Measurements from ENCODE around the gene ENO3. TPM values are rescaled to one million over a fixed set of nuclear protein-coding genes. Genes with fewer than 3 reads are reported as not detected.

Gene ENO3
- total RNA-seq, 4 donors from 2014 or later = 5.4 to 8.8 (median 5.5) TPM; not detected in 1

DNA sequence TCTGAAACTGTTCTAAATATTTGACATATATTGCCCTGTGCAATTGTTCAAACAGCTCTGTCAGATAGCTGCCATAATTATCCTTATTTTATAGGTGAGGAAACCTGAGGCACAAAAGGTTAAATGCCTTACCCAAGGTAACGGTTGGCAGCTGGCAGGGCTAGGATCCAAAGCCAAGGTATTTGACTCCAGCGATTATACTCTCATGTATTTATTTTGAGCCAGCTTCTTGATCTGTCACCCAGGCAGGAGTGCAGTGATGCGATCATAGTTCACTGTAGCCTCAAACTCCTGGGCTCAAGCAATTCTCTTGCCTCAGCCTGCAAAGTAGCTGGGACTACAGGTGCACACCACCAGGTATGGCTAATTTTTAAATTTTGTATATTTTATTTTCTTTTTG, 7.2 kb downstream of the ENO3 start:
- no peak overlapping the region for H3K4me3 ChIP-seq (replicated peaks in 1 of 3)

DNA sequence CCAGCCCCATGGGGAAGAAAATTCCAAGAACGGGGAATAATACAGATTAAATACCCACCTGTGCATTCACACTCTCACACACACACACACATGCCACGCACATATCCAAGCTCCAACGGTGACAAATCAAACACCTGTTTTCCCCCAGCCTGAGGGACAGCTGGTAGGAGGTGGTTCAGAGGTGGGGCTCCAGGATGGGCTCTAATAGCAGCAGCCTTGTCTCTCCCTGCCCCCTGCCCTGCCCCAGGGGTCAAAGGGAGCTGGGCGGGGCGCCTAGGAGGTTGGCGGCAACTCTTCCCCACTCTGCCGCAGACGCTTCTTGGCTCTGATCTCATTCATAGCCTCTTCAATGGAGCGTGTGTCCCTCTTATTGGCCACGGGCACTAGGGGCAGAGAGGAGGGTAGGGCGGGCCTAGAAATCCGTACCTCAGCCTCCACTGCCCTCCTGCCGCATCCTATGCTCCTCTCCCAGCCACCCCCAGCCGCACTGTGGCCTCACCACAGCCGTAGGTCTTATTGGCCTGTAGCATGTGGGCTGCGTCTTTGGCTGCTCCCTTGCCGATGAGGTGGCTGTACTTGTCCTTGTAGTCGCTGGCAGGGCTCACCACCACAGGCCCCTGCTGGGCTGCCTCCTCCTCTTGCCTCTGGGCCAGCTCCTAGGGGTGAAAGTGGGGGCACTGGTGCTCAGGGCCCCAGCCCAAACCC, 8.5 kb downstream of the ENO3 start:
- WGBS, 2 donors = 92 to 94% methylated on average over 17 to 18 of the region's 18 CpGs
- Histone ChIP-seq H3K36me3 (peaks cover 8 to 9% of the 10 kb centered on the region in 2 donors), H3K4me1 (peaks cover 7 to 21% of the 10 kb centered on the region in 2 donors), H3K27me3 (no peaks in the 10 kb centered on the region), H3K4me3 (replicated peaks in 1 of 3) (no peak overlapping the region), H3K9me3 (no peaks in the 10 kb centered on the region), H3K27ac (no peak overlapping the region)
- DNase-seq = no peak
- intact Hi-C loops (cut with DNase I) = no loop called here
- TF ChIP-seq, protein P1, sequence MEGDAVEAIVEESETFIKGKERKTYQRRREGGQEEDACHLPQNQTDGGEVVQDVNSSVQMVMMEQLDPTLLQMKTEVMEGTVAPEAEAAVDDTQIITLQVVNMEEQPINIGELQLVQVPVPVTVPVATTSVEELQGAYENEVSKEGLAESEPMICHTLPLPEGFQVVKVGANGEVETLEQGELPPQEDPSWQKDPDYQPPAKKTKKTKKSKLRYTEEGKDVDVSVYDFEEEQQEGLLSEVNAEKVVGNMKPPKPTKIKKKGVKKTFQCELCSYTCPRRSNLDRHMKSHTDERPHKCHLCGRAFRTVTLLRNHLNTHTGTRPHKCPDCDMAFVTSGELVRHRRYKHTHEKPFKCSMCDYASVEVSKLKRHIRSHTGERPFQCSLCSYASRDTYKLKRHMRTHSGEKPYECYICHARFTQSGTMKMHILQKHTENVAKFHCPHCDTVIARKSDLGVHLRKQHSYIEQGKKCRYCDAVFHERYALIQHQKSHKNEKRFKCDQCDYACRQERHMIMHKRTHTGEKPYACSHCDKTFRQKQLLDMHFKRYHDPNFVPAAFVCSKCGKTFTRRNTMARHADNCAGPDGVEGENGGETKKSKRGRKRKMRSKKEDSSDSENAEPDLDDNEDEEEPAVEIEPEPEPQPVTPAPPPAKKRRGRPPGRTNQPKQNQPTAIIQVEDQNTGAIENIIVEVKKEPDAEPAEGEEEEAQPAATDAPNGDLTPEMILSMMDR (IDR thresholded peaks at IDR 0.05) = no peak
- no peak for TF ChIP-seq POLR2A (IDR thresholded peaks at IDR 0.05)

More for the DNA sequence above, 7.2 kb downstream of the ENO3 start:
- H3K27ac ChIP-seq = no peak overlapping the region
- TF ChIP-seq, protein P1 (IDR thresholded peaks at IDR 0.05) = no peak
- no peak for TF ChIP-seq POLR2A (IDR thresholded peaks at IDR 0.05)
- peaks cover 8 to 9% of the 10 kb centered on the region in 2 donors for H3K36me3 ChIP-seq
- H3K27me3 ChIP-seq = no peaks in the 10 kb centered on the region
- intact Hi-C loops (cut with DNase I) = no loop called here
- peak; percentile 72 to 82 for DNase-seq
- WGBS, 2 donors = 21 to 29% methylated on average over 3 of the region's 3 CpGs
- no peaks in the 10 kb centered on the region for H3K9me3 ChIP-seq
- H3K4me1 ChIP-seq = peaks cover 11 to 30% of the 10 kb centered on the region in 2 donors

DNA sequence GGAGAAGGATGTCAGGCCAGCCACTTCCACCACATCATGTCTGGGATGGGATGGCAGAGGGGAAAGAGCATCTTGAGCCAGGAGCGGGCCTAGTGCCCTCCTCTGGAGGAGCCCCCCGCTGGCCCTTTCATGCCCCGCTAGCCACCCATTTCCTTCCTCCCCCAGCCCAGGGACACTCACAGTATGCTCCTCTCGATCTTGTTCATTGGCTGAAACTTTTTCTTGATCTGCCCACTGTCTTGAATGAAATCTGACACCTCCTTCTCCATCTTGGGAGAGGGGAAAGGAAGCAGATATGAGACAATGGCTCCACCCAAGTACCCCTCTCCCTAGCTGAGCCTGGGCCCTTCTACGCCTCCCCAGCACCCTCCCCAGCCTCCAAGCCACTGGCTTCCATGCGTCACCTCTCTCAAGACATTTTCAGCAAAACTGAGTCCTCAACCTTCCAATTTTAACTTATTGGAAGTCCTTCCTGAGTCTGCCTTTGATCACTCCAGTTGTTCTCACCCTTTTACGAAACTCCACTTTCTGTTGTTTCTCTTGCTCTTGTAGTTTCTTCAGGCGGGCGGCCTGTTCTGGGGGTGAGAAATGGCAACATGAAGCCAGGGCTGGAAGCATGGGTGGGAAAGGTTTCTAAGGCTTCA, 9.5 kb downstream of the ENO3 start:
- Histone ChIP-seq H3K4me3 (replicated peaks in 1 of 3) (no peak overlapping the region), H3K9me3 (no peaks in the 10 kb centered on the region), H3K4me1 (peaks cover 7 to 24% of the 10 kb centered on the region in 2 donors), H3K27ac (no peak overlapping the region), H3K36me3 (peaks cover 8 to 9% of the 10 kb centered on the region in 2 donors), H3K27me3 (no peaks in the 10 kb centered on the region)
- no peak for DNase-seq
- intact Hi-C loops (cut with DNase I) = no loop called here
- 83 to 90% methylated on average over 9 of the region's 9 CpGs for WGBS, 2 donors
- no peak for TF ChIP-seq POLR2A (IDR thresholded peaks at IDR 0.05)
- TF ChIP-seq, protein P1 (IDR thresholded peaks at IDR 0.05) = no peak

DNA sequence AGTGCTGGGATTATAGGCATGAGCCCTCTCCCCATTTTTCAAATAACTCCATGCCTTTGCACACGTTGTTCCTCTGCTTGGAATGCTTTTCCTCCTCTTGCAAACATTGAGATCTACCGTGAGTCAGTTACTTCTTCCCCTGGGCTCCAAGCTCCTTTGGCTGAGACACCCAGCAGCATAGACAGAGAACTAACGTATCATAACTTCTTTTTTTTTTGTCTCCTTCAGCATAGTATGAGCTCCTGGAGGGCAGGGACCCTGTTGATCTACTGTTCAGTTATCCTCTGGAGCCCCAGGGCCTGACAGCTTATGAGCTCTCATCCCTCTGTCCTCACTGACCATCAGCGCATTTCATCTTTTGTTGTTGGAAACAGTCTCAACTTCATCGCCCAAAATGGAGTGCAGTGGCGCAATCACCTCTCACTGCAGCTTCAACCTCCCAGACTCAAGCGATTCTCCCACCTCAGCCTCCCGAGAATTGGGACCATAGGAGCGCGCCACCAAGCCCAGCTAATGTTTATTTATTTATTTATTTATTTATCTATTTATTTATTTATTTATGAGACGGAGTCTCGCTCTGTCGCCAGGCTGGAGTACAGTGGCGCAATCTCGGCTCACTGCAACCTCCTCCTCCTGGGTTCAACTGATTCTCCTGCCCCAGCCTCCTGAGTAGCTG, 14.5 kb downstream of the ENO3 start:
- Histone ChIP-seq H3K36me3 (peaks cover 0 to 4% of the 10 kb centered on the region in 2 donors), H3K4me1 (peaks cover 20 to 26% of the 10 kb centered on the region in 2 donors), H3K27ac (peak overlapping the region in 2 of 3 donors; percentile 69 to 89), H3K4me3 (replicated peaks in 1 of 3) (no peak overlapping the region), H3K27me3 (no peaks in the 10 kb centered on the region), H3K9me3 (no peaks in the 10 kb centered on the region)
- TF ChIP-seq, protein P1 (IDR thresholded peaks at IDR 0.05) = no peak
- no peak for TF ChIP-seq POLR2A (IDR thresholded peaks at IDR 0.05)
- intact Hi-C loops (cut with DNase I) = no loop called here
- no peak for DNase-seq
- WGBS, 2 donors = 97% methylated on average over 15 of the region's 15 CpGs

Data from thyroid gland (tissue), 4 donors.